T-helper 17 cell (primary cell): ENCODE results near the gene SLC2A4RG. TPM values are rescaled to one million over a fixed set of nuclear protein-coding genes. Genes with fewer than 3 reads are reported as not detected.
A peak's percentile ranks its signal among the peaks of the same experiment; 100 is the strongest.

ENCODE experiments used
- ATAC-seq: fragments of 150-1000 bp; cut with Tn5 transposase; 2 replicates; pipeline ENCODE4 v1.10.0; 2021; ENCODE audit warnings: mild to moderate bottlenecking, moderate library complexity
- DNase-seq, 3 donors: peaks; one replicate each; pipeline versions ENCODE4 v3.0.0 to v3.0.0-alpha.2; 2020 to 2021
- H3K9me3 ChIP-seq: one replicate; pipeline ENCODE4 v1.7.0; 2013; ENCODE audit warnings: low read length, mild to moderate bottlenecking; ENCODE audit not compliant: control insufficient read depth, poor library complexity, severe bottlenecking
- H3K27ac Mint-ChIP-seq: one replicate; pipeline ENCODE4 v1.8.0; 2022; ENCODE audit warnings: mild to moderate bottlenecking, moderate library complexity, mixed read lengths
- H3K27me3 Mint-ChIP-seq: one replicate; pipeline ENCODE4 v1.8.0; 2022; ENCODE audit warnings: mixed read lengths
- H3K36me3 Mint-ChIP-seq: one replicate; pipeline ENCODE4 v1.8.0; 2022; ENCODE audit warnings: low read depth, mixed read lengths
- H3K4me1 Mint-ChIP-seq: one replicate; pipeline ENCODE4 v1.8.0; 2022; ENCODE audit warnings: mild to moderate bottlenecking, mixed read lengths
- H3K4me3 Mint-ChIP-seq: one replicate; pipeline ENCODE4 v1.8.0; 2022; ENCODE audit warnings: mild to moderate bottlenecking, moderate library complexity, mixed read lengths
- total RNA-seq, 4 donors: library from RNA in 2 of 4; stranded (reverse) in 2 of 4; gene quantifications; one replicate each; pipeline ENCODE4 v1.2.3 and lab custom pipeline; 2022 to 2026

Gene SLC2A4RG
- total RNA-seq, 2 donors from 2014 or later = 98.1 to 103 TPM

GRCh38 chr20:63703471-63703975 is 36.1 kb upstream of the SLC2A4RG start:
- no peaks in the 10 kb centered on the region for H3K9me3 ChIP-seq
- ATAC-seq (no peak), DNase-seq (no peak)
- H3K27me3 Mint-ChIP-seq = no peaks in the 10 kb centered on the region
- peak overlapping the region; percentile 45 for H3K27ac Mint-ChIP-seq
- no peaks in the 10 kb centered on the region for H3K36me3 Mint-ChIP-seq
- no peak overlapping the region for H3K4me3 Mint-ChIP-seq
- peaks cover 20% of the 10 kb centered on the region for H3K4me1 Mint-ChIP-seq

- peak overlapping the region; percentile 45 for H3K27ac Mint-ChIP-seq
- H3K27me3 Mint-ChIP-seq = no peaks in the 10 kb centered on the region
- H3K9me3 ChIP-seq = no peaks in the 10 kb centered on the region
- ATAC-seq (no peak), DNase-seq (peak in 1 of 3 donors; percentile 5)
- peaks cover 2% of the 10 kb centered on the region for H3K36me3 Mint-ChIP-seq
- peak overlapping the region; percentile 61 for H3K4me3 Mint-ChIP-seq
- peaks cover 23% of the 10 kb centered on the region for H3K4me1 Mint-ChIP-seq
Measured at GRCh38 chr20:63703976-63704748, 35.4 kb upstream of the SLC2A4RG start.

GRCh38 chr20:63704749-63705117 is 34.8 kb upstream of the SLC2A4RG start:
- no peaks in the 10 kb centered on the region for H3K9me3 ChIP-seq
- Mint-ChIP-seq H3K36me3 (peaks cover 2% of the 10 kb centered on the region), H3K4me3 (no peak overlapping the region), H3K27me3 (no peaks in the 10 kb centered on the region), H3K4me1 (peaks cover 22% of the 10 kb centered on the region), H3K27ac (peak overlapping the region; percentile 45)
- no peak for DNase-seq
- ATAC-seq = no peak

- no peaks in the 10 kb centered on the region for H3K9me3 ChIP-seq
- peaks cover 2% of the 10 kb centered on the region for H3K36me3 Mint-ChIP-seq
- no peak overlapping the region for H3K4me3 Mint-ChIP-seq
- DNase-seq (no peak), ATAC-seq (no peak)
- H3K4me1 Mint-ChIP-seq = peaks cover 21% of the 10 kb centered on the region
- H3K27me3 Mint-ChIP-seq = no peaks in the 10 kb centered on the region
- H3K27ac Mint-ChIP-seq = peak overlapping the region; percentile 88
Measured at GRCh38 chr20:63705232-63706026, 34.1 kb upstream of the SLC2A4RG start.

- Mint-ChIP-seq H3K4me1 (peaks cover 29% of the 10 kb centered on the region), H3K4me3 (peak overlapping the region; percentile 89), H3K27me3 (no peaks in the 10 kb centered on the region), H3K27ac (peak overlapping the region; percentile 88), H3K36me3 (peaks cover 2% of the 10 kb centered on the region)
- ATAC-seq (no peak), DNase-seq (no peak)
- no peaks in the 10 kb centered on the region for H3K9me3 ChIP-seq
Measured at GRCh38 chr20:63706027-63706695, 33.4 kb upstream of the SLC2A4RG start.

- Mint-ChIP-seq H3K4me3 (peak overlapping the region; percentile 89), H3K27ac (peak overlapping the region; percentile 88), H3K36me3 (peaks cover 2% of the 10 kb centered on the region), H3K27me3 (no peaks in the 10 kb centered on the region), H3K4me1 (peaks cover 29% of the 10 kb centered on the region)
- no peaks in the 10 kb centered on the region for H3K9me3 ChIP-seq
- DNase-seq = peak; percentile 41 to 54 (median 53)
- ATAC-seq = peak; percentile 70
Measured at GRCh38 chr20:63706852-63707557, 32.6 kb upstream of the SLC2A4RG start.

- ATAC-seq (peak; percentile 88), DNase-seq (peak; percentile 79 to 81 (median 79))
- Mint-ChIP-seq H3K4me1 (peaks cover 26% of the 10 kb centered on the region), H3K4me3 (peak within 1 kb of the TSS; percentile 89), H3K27ac (peak within 1 kb of the TSS; percentile 88), H3K27me3 (no peaks in the 10 kb centered on the region), H3K36me3 (peaks cover 3% of the 10 kb centered on the region)
- no peaks in the 10 kb centered on the region for H3K9me3 ChIP-seq
Measured at GRCh38 chr20:63707558-63708300, 31.8 kb upstream of the SLC2A4RG start, which contains the start of the genes ARFRP1 and ZGPAT. Gene ARFRP1 (minus strand): TSS chr20:63707976. CDS start chr20:63707091, 885 bp downstream. Gene ZGPAT (plus strand): TSS chr20:63708039. CDS start chr20:63708581, 542 bp downstream.

- no peak for ATAC-seq
- peaks cover 26% of the 10 kb centered on the region for H3K4me1 Mint-ChIP-seq
Measured at GRCh38 chr20:63708301-63709148, 31.1 kb upstream of the SLC2A4RG start.

GRCh38 chr20:63709149-63709527 is 30.4 kb upstream of the SLC2A4RG start:
- Mint-ChIP-seq H3K27ac (peak overlapping the region; percentile 73), H3K4me3 (peak overlapping the region; percentile 89), H3K4me1 (peaks cover 26% of the 10 kb centered on the region), H3K27me3 (no peaks in the 10 kb centered on the region), H3K36me3 (peaks cover 3% of the 10 kb centered on the region)
- ATAC-seq (no peak), DNase-seq (no peak)
- H3K9me3 ChIP-seq = no peaks in the 10 kb centered on the region

More at GRCh38 chr20:63708301-63709148, 31.1 kb upstream of the SLC2A4RG start:
- DNase-seq = no peak
- peak overlapping the region; percentile 73 for H3K27ac Mint-ChIP-seq
- no peaks in the 10 kb centered on the region for H3K9me3 ChIP-seq
- no peaks in the 10 kb centered on the region for H3K27me3 Mint-ChIP-seq
- H3K36me3 Mint-ChIP-seq = peaks cover 3% of the 10 kb centered on the region
- H3K4me3 Mint-ChIP-seq = peak overlapping the region; percentile 89

- no peaks in the 10 kb centered on the region for H3K27me3 Mint-ChIP-seq
- H3K4me3 Mint-ChIP-seq = peak overlapping the region; percentile 64
- H3K4me1 Mint-ChIP-seq = peaks cover 27% of the 10 kb centered on the region
- DNase-seq = no peak
- H3K27ac Mint-ChIP-seq = peak overlapping the region; percentile 24
- no peak for ATAC-seq
- peaks cover 4% of the 10 kb centered on the region for H3K9me3 ChIP-seq
- H3K36me3 Mint-ChIP-seq = peaks cover 5% of the 10 kb centered on the region
Measured at GRCh38 chr20:63711085-63711645, 28.4 kb upstream of the SLC2A4RG start.

- H3K9me3 ChIP-seq = peaks cover 4% of the 10 kb centered on the region
- Mint-ChIP-seq H3K27ac (no peak overlapping the region), H3K4me3 (peak overlapping the region; percentile 2), H3K4me1 (peaks cover 26% of the 10 kb centered on the region), H3K36me3 (peaks cover 5% of the 10 kb centered on the region), H3K27me3 (no peaks in the 10 kb centered on the region)
- no peak for DNase-seq
- no peak for ATAC-seq
Measured at GRCh38 chr20:63712191-63712590, 27.4 kb upstream of the SLC2A4RG start.
